H54 (cell line): Measurements from ENCODE around the gene SIGLEC9.
"Not testable (repeated sequence)": the region's sequence is repeated elsewhere in the genome, so short reads cannot be mapped to it uniquely, and the experiment has no call there.

ENCODE experiments used
- DNase-seq: peaks from one replicate; pipeline ENCODE4 v3.0.0; 2011; ENCODE audit warnings: low spot score, mixed read lengths; ENCODE audit not compliant: insufficient read length
- FAIRE-seq: peaks from 3 replicates; lab custom pipeline; 2011; peaks lifted over from hg19 to GRCh38; lab: Jason Lieb, UNC
- POLR2A ChIP-seq: IDR thresholded peaks from 2 replicates; pipeline ENCODE4 v1.6.1; 2011; ENCODE audit warnings: low read depth, mild to moderate bottlenecking, low read length

SIGLEC9 gene

DNA sequence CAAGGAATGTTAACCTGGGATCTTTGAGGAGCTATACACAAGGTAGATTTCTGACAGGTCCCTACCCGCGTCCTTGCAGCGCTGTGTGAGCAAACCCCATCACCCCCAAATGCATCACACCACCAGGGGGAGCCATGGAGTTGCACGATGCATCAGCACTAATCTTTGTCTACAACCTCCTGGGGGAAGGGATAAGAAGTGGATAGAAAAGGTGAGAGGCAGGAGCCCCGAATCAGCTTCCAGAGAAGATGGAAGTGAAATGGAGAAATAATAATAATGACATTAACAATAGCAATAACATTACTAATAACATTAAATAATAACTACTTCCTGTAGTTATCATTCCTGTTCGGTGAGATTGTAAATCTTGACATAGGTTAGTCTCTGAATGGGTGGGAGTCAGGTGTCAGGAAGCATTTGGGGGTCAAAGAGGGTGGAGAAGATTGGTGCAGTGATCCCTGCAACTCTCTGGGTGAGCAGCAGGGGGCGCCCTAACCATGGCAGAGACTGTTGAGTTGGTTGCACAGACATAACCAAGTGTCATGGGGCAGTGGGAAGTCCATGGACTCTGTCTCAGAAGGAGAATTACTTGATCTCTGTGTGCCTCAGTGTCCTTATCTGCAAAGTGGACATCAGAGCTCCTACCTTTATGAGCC, 33.9 kb downstream of the SIGLEC9 start:
- DNase-seq (peak; percentile 15), FAIRE-seq (no peak)

DNA sequence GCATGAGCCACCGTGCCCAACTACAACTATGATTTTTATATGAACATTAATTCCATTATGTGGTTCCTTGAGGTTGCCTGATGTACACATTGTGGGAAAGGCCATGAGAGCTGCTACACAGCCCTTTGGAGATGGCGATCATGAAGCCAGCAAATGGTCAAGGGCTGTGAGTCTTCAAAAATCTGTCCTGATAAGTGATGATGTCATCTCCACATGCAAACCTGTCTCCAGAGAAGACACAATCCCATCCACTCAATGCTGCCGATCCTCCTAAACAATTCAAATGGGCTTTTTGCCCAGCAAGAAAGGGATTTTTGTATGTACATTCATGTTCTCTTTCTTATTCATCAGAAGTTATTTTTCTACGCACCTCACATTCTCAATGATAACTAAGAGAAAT, 35.0 kb downstream of the SIGLEC9 start:
- TF ChIP-seq POLR2A: no peak
- no peak for DNase-seq
- no peak for FAIRE-seq

More for the DNA sequence above, 33.9 kb downstream of the SIGLEC9 start:
- no peak for TF ChIP-seq POLR2A

DNA sequence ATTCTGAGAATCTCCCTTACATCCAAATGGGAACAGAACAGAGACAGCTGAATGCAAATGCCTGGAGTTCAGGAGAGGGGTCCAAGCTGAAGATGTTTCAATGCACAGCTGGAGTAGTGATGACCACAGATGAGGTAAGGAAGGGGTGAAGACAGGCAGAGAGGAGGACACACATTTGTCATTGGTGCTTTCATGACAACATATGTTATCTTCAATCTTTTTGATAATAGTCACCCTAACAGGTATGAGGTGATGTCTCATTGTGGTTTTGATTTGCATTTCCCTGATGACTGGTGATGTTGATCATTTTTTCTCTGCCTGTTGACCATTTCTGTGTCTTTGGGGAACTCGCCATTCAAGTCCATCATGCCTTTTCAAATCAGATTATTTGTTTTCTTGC, 36.6 kb downstream of the SIGLEC9 start:
- FAIRE-seq: no peak
- no peak for TF ChIP-seq POLR2A
- no peak for DNase-seq

DNA sequence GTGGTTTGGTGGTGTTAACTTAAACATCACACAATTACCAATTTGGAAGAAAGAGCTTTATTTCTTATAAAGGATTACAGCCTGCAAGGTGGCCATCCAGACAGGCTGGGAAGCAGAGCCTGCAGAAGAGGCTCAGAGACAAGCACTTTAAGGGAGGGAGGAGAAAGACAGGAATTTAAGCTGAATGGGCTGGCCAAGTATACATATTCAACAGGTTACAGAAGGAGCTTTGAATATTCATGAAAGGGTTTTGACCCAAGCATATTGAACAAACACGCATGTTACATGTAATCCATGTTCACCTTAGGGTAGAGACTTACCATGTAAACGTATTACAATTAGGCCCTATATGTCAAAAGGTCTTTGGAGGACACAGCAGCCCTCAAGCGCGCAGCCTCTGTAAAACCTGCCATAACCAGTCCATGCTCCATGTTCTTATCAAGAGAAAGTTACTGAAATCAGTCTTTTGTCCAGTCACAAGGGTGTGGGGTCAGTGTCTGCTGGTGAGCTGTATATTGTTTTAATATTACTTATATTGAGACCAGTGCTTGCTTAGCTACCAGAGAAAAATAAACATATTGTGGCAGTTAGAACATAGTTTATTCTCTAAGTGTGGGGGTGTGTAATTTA, 37.3 kb downstream of the SIGLEC9 start:
- no peak for FAIRE-seq
- DNase-seq: no peak
- TF ChIP-seq POLR2A: no peak

DNA sequence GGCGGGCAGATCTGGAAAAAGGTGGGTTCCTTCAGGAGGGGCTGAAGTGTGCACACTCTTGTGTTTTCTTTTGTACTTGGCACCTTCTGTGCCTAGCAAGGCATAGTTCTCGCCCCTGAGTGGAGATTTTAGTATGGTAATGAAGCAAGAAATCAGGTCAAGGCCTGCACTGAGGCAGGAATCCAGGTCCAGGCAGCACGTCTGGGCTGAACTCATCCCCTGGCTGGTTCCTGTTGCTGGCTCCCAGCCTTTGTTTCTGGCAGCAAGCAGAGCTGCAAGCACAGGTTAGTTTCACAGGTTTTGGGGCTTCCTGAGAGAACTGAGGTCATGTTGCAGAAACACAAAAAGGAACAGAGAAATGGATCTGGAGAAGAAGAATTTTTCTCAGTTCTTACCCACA, 38.6 kb downstream of the SIGLEC9 start:
- TF ChIP-seq POLR2A: no peak
- FAIRE-seq (no peak), DNase-seq (no peak)

DNA sequence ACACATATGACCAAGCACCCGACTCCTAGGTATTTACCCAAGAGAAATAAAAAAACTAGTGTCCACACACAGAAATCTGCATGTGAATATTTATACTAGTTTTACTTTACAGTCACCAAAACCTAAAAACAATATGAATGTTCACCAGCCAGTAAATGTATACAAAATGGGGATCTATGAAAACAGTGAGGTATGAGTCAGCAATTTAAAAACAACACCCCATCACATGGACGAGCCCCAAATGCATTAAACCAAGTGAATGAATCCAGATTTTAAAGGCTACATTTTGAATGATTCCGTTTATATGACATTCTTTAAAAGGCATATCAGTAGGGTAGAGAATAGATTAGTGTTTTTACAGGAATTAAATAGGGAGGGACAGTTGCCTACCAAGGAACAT, 39.5 kb downstream of the SIGLEC9 start:
- no peak for FAIRE-seq
- no peak for TF ChIP-seq POLR2A
- DNase-seq: no peak

DNA sequence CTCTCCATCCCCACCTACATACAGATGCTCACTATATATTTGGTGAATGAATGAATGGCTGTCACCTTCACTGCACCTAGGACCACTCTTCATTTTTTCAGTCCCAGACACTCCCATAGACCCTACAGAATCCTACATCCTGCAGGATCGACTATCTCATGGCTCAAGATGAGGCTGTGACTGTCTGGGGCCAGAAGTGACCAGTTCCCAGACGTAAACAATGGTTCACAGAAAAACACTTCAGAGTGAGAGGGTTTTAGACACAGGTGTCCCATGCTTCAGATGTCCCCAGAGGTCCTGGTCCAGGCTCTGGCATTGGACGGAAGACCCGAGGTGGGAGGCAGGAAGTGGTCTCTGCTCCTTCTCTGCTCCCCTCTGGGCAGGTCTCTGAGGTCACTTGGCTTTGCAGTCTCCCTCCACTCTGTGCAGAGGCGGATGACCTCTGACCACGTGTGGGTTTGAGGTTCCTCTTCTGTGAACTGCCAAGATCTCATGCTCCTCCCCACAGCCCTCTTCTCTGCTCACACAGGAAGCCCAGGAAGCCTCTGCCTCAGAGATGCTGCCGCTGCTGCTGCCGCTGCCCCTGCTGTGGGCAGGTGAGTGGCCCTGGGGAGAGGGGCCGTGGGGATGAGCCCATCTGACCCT, 42.3 kb downstream of the SIGLEC9 start:
- no peak for TF ChIP-seq POLR2A
- FAIRE-seq (no peak), DNase-seq (no peak)

DNA sequence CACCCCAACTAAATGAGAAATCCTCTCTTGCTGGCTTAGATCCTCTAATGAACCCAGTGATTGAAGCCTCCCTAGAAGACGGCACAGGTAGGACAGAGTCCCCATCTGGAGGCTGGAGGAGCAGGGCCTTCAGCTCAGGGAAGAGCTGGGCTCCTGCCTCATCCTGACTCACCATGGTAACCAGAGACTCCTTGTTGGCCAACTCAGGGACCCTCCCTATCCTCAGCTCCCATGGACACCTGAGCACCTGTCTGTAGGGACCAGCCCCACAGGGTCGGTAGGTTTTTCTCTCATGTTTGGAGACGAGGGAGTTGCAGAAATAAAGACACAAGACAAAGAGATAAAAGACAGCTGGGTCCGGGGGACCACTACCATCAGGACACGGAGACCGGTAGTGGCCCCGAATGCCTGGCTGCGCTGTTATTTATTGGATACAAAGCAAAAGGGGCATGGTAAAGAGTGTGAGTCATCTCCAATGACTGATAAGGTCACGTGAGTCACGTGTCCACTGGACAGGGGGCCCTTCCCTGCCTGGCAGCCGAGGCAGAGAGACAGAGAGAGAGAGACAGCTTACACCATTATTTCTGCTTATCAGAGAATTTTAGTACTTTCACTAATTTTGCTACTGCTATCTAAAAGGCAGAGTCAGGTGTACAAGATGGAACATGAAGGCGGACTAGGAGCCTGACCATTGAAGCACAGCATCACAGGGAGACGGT, 44.0 kb downstream of the SIGLEC9 start:
- DNase-seq: no peak
- no peak for FAIRE-seq
- TF ChIP-seq POLR2A: no peak

DNA sequence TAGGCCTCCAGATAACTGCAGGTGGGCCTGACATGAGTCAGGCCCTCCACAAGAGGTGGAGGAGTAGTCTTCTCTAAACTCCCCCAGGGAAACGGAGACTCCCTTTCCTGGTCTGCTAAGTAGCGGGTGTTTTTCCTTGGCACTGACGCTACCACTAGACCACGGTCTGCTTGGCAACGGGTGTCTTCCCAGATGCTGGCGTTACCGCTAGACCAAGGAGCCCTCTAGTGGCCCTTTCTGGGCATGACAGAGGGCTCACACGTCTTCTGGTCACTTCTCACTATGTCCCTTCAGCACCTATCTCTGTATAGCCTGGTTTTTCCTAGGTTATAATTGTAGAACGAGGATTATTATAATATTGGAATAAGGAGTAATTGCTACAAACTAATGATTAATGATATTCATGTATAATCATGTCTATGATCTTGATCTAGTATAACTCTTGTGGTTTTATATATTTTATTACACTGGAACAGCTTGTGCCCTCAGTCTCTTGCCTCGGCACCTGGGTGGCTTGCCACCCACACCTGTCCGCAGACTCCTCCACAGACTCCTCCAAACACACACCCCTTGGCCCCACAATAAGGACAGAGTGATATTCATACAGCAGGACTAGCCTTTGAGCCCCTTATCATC, 44.7 kb downstream of the SIGLEC9 start:
- FAIRE-seq: peak; percentile 65
- DNase-seq: not testable (repeated sequence)

DNA sequence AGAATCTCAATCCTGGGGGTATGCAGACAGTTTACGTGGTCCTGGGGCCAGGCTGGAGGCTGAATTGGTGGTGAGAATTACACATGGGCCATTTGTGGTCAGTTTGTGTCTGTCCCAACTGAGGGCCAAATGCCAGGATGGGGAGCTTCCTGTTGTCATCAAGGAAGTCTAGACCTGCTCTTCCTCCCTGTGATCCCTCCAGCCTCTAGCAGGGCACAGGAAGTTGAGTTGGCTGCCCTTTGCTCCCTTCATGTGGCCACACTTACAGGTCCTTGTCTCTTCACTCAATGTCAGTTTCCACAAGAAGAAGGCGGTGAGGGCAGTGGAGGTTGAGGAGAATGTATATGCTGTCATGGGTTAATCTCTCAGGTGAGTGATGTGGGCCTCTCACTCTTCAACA, 47.5 kb downstream of the SIGLEC9 start:
- FAIRE-seq (no peak), DNase-seq (no peak)
- TF ChIP-seq POLR2A: no peak

DNA sequence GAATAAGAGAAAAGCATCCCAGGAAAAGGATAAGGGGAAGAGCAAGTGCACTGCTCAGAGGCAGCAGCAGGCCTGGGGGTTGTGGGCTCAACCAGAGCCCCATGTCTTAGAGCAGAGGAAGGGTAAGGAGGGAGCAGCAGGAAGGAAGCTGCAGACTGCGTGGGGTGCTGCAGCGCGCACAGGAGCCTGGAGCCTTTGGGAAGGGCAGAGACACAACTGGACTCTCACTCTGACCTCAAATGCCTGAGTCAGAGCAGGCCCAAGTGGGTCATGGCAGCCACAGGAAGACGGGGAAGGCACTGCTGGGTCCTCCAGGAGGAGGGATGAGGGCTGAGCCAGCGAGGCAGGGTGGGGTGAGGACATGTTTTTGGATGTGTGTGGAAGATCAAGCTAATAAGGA, 49.0 kb downstream of the SIGLEC9 start:
- no peak for FAIRE-seq
- no peak for TF ChIP-seq POLR2A
- no peak for DNase-seq

DNA sequence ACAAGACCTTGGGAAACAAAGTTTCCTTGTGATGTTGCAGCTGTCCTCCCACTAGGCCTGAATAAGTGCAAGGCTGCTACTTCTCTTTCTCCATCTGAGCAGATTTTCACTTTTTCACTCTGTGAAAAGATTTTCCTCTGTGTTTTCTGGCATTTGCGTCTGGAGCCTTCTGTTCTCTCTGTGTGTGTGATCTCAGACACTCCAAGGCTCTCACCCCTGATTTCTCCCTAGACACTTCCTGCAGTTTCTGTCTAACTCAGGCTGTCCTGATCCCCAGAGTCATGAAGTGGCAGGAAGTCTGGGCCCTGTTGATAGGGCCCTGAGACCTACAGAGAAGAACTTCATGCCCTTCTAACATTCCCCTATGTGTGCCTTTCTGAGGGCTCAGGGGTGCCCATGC, 54.5 kb downstream of the SIGLEC9 start:
- no peak for TF ChIP-seq POLR2A
- no peak for FAIRE-seq
- DNase-seq: no peak
